ENCODE data around the gene TRMT2A.

The TRMT2A gene

DNA sequence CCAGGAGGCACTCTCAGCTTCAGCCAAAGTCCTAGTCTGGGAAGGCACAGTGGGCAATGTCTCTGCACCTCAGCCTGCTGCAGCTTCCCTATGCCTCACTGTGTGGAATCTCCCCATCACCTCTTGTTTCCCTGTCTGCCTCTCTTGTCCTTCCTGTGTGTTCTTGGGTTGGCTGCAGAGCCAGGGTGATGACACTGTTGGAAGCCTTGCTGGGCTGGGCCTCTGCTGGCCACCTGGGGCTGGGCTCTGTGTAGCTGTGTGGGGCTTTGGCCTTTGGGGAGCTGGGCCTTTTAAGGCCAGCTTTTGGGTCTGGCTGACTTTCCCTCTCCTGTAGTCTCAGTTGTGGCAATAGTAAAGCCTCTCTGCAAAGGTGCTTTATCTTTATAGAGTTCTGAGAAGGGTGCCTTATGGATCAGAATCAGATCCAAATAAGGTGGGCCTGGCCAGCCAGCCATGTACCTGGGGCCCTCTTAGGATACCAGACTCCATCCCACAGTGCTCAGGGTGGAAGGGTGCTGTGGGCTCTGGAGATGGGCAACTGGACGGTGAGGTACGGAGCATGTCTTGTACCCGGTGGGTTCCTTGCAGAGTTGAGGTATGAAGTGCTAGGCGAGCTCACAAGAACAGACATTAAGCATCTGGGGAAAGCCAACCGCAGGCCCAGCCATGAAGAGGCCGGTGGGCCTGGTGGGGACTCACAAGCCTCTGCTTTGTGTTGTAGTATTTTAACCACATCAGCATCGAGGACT, 11.4 kb downstream of the TRMT2A start:
- DNase-seq, result no peak

DNA sequence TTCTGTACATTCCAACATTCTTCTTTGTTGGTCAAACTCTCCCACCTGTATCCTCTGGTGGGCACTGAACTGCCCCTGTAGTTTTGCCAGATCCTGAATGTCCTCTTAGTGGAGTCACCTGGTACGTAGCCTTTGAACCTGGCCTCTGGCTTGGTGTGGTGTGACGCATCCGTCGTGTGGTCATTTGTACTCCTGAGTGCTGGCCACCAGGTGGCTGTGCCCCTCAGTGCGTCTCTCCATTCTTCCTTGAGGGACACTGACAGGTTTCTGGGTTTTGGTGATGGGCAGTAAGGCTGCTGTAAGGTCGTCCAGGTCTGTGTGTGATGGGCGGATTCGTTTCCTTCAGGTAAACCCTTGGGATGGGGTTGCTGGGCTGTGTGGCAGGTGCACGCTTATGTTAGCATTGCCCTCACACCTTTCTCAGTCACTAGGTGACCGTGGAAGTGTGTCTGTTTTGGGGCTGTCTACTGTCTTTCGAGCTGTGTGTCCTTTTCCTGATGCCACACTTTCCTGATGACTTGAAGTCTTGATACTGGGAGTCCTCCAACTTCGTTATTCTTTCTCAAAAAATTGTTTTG, 14.7 kb downstream of the TRMT2A start:
- DNase-seq, result no peak

DNA sequence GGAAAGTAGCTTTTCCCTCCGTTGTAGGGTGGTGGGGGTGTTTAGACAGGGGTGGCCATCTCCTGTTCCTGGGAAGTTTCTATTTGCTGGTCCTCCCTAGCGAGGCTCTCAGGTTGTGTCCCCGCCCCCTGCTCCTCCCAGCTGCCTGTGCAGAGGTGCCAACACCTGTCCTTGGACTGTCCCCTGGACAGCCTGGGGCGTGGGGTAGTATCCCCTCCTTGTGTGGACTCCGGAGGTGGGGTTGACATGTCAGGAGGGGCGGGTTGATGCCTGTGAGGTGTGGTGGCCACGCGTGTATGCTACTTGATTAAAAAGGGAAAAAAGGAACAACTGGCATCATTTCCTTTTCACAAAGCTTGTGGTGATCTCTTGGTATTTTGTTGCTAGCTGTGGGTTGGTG, 15.4 kb downstream of the TRMT2A start:
- no peak for DNase-seq

DNA sequence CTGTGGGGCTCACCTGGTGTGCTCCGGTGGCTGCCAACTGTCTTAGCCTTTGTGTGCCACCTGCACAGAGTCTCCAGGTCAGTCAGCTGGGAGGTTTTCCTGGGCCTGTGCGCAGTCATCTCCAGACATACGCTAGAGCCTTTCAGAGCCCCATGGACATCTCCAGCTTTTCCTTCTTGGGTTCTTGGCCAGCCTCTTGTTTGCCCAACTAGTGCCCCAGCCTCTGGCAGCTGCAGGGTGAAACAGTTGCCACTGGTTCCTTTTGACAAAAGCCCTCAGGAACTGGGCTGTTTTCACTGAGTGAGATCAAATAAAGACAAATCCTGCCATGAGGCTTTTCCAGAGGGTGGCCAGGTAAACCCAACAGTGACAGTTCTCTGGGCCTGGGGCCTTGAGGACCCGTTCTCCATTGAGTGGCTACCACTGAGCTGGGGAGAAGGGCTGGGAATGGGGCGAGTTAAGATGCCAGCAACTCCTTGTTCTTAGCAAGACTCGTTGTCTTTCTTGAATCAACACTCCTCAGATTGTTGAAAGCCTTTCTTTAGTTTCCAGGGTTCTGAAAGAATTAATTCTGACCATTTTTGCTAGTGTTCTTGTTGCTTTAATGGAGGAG, 17.8 kb downstream of the TRMT2A start:
- no peak for DNase-seq

DNA sequence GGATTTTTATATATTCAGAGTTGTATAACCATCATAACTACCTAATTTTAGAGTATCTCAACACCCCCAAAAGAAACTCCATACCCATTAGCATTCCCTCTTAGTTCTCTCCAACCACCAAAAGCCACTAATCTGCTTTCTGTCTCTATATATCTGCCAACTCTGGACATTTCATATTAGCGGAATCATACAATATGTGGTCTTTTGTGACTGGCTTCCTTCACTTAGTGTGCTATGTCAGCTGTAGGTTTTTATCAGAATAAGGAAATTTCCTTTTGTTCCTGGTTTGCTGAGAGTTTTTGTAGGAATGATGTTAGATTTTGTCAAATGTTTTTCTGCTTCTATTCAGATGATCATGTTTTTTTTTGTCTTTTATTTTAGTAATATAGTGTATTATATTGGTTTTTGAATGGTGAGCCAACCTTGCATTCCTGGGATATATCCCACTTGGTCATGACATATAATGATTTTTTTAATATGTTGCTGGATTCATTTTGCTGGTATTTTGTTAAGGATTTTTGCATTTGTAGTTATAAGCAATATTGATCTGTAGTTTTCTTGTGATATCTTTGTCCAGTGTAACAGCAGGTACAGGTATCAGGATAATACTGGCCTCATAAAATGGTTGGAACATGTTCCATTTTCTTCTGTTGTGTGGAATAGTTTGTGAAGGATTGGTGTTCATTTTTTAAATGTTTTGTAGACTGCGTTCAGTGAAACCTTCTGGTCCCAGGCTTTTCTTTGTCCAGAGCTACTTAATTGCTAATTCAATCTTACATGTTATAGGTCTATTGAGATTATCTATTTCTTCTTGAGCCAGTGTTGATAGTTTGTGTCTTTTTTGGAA, 20.2 kb downstream of the TRMT2A start:
- DNase-seq, result no peak

DNA sequence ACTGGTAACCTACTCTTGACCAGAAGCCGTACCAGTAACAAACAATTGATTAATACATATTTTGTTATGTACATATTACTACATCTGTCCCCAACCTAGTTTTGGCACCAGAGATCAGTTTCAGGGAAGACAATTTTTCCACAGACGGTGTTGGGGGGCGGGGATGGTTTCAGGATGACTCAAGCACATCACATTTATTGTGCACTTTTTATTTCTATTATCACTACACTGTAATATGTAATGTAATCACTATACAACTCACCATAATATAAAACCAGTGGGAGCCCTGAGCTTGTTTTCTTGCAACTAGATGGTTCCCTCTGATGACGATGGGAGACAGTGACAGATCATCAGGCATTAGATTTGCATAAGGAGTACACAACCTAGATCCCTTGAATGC, 21.5 kb downstream of the TRMT2A start:
- DNase-seq, result no peak

DNA sequence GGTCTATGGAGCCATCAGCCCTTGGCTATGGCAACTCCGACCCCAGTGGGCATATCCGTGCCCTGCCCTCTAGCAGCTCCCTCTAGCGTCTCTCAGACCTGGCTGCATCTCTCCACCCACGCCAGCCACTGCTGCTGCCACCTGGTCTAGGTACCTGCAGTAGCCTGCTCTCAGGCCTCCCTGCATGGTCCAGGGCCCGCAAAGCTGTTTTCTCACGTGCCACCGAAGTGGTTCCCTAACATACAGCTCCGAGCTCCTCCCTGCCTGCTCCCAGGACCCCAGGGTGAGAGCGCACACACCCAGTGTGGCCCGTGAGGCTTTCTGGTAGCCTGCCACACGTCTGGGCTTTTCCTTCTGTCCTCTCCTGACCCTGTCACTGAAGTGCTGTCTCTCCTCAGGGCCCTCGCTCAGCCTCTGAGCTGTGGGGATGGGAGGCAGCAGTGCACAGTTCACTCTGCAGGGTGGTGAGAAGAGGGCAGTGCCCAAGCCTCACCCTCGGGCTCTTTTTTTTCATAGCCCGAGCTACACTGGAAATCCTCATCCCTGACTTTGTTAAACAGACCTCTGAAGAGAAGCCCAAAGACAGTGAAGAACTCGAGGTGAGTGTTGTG, 22.7 kb downstream of the TRMT2A start:
- DNase-seq, result no peak

DNA sequence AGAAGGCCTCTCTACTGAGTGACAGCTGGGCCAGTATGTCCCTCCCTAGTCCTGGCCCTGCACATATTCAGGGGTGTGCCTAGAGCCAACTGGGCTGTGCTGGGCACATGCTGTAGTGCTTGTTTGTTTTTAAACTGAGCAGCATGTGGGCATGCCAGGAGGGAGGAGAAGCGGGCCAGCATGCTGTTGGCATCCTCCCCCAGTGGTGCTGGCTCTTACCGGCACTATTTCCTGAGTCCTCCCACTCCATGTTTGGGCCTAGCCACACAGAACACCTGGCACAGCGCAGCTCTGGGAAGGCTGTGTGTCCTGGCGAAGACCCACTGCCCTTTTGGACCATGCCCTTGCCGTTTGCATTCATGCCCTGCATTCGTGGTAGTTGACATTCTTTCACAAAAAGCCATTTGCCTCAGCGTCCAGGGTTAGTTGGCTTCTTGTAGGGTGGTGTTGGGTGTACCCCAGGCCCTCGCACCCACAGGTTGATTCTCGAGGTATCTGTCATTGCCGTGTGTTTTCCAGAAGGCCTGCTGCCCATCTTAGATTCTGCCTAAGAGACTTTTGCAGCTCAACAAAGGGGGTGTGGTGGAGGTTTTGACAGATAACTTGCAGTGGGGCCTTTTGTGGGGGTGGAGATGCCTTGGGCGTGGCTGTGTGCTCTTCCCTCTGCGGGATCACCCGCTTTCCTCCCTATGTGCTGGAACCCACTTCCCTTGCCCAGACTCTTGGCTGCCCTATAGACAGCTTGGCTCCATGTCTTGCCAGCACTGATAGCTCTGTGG, 23.4 kb downstream of the TRMT2A start:
- DNase-seq, result no peak

DNA sequence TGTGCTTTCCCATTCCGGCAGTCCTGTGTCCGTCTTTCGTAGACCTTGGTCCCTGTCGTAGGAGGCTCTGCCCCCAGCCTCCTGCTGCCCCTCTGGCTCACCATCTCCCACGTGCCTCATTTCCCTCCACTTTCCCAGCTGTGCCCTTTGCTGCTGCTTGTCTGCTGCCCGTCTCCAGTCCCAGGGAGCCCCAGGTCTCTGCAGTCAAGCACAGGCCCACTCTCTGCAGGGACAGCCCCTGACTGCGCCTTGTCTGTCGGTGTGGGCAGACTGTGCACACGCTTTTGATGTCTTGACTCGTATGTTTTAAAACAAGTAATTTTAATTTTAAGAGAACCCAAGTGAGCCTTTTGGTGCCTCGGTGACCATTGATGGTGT, 24.6 kb downstream of the TRMT2A start:
- no peak for DNase-seq

DNA sequence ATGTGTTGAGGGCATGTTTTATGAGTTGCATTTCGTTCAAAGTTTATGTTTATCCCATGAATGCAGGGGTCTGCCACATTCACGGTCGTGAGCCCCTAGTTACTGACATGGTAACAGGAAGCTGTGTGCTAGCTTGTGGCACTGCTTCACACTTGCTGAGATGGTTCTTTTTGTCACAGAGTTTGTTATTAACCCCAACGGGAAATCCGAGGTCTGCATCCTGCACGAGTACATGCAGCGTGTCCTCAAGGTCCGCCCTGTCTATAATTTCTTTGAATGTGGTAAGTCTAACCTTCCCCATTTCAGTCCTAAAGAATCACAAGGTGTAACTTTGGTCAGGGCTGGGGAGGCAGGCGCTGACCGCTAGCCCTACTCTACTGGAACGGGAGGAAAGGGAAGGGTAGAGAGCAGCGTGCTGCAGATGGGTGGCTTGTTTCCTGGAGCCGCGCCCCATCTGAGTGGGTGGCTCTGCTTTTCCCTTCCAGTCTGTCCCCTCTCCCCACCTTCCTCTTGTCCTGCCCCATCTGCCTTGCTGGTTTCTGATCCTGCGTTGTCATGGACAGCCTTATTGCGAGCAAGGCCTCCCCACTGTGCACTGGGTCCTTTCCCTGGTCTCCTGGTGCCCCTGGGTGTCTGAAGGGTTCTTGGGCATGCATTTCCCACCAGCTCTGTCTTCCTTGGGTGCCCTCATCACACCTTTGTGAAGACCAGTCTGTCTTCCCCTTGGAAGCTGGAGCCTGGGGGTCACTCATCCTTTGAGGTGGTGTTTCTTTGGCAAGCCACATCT, 25.1 kb downstream of the TRMT2A start:
- DNase-seq, result no peak

DNA sequence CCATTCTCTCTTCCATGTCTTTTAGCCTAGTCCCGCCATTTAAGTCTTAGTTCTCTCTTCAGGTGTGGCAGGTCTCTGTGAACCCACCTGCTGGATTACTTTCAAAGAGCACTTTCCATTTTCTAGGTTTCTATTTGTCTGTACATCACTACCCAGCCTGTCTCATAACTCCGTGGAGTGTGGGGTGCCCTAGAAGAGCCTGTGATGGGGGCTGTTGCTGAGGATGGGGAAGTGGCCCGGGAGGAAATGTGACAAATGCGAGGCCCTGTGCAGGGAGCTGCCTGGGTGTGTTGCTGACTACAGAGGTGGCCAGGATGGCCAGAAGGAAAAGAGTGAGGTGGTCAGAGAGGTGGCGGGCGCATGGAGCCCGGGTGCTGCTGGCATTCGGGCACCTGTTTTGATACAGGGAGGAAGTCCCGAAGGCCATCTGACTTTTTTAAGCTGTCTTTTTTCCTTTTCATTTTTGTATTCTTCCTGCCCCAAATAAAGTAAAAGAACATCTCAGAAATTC, 26.2 kb downstream of the TRMT2A start:
- no peak for DNase-seq

DNA sequence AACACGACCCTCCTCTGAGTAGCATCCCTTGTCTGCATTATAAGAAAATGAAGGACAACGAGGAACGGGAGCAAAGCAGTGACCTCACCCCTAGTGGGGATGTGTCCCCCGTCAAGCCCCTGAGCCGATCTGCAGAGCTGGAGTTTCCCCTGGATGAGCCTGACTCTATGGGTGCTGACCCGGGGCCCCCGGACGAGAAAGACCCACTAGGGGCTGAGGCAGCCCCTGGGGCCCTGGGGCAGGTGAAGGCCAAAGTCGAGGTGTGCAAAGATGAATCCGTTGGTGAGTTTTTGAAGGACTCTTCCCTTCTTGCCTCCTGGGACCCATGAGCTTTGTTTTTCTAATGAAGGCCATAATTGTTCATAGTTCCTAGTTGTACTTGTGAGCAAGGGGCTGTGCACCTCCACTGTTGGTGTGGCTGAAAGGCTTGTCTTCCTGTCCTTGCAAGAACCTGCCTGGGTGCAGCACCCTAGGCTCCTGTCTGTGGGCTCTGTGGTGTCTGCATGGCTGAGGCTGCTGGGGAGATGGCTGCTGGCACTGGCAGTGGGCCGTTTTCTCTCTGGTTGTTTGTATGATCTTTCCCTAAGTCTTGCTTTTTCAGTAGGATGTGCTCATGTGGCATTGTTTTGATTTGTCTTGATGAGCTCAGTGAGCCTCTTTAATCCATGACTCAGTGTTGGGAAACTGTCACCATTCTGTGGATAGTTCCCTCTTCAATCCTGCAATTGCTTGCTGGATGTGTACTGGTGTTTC, 26.9 kb downstream of the TRMT2A start:
- peak; percentile 2 to 27 for DNase-seq

DNA sequence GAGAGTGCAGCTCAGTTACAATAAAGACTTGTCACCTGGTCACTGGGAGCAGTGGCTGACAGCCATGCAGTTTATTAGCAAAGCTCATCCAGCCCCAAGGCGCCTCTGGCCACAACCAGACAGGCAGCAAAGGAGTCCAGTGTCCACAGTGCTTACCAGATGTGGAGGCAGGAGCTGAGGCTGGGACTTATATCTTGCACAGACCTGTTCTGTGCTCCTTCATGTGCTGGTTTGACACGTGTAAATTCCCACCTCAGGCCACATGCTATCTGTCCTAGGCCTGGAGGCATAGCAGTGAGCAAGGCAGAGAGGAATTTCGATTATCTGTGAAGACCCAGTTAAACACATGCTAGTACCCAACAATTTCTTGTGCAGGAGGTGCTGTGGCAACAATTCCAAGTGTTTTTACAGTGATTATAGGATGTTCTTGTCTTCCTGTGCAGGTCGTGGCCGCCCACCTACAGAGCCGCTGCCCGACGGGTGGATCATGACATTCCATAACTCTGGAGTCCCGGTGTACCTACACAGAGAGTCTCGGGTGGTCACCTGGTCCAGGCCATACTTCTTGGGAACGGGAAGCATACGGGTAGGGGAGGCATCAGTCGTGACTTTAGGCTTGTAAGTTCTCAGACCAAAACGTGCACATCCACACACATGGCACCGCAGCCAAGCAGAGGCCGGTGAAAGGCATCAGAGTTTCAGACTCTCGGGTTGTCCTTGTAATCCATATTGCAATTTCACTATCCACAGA, 27.6 kb downstream of the TRMT2A start:
- DNase-seq, result no peak

DNA sequence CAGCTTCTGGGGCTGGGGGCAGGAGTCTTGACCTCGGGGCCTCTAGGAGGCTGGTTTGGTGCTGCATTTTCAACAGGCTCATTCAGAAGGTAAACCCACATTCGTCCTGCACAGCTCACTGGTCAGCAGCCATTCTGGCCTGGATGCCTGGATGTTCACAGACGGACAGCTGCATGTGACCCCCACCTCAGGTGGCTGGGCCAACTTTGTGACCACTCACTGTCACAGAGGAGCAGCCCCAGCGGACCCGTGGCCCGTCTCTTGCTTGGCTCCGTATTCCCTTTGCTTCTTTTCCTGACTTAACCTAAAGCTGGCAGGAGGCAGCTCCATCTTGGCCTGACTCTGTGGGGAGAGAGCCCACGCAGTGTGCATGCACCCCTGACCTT, 28.8 kb downstream of the TRMT2A start:
- DNase-seq, result no peak

DNA sequence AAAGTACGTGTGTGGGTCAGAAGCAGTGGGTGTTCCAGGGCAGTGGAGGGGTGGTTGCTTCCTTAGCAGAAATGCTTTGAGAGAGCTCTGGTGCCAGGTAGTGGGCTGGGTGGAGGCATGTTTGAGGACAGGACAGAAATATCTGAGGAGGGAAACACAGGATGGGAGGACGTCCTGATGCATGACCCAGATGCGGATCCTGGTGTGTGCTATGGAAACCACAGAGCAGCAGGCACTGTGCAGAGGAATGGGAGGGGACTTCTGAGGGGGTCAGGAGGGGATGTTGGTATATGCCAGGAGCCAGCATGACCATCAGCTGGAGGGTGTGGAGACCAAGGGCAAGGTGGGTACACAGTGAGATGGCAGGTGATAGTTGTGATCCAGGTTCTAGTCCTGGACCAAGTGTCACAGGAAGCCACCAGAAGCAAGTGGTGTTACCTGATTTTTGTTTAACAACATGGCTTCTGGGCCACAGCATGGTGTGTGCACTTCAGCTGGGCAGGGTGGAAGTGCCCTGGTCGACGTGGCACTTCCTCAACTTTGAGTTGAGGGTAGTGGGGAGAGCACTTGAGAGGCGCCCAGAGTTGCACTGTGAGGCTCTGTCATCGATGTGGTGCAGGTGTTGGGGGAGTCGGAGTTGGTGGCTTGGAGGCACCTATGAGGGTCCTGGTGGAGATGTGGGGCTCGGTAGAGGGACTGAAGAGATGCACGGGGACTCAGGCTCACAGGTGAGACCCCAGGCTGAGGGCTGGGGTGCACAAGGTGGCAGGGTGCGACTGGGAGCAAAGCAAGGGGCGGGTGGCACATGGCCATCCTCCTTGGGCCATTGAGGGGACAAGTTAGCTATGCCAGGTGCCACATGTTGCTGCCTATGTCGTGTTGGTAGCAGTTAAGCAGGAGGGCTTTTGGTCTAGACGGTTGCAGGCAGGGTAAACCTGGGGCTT, 29.4 kb downstream of the TRMT2A start:
- DNase-seq, result no peak

DNA sequence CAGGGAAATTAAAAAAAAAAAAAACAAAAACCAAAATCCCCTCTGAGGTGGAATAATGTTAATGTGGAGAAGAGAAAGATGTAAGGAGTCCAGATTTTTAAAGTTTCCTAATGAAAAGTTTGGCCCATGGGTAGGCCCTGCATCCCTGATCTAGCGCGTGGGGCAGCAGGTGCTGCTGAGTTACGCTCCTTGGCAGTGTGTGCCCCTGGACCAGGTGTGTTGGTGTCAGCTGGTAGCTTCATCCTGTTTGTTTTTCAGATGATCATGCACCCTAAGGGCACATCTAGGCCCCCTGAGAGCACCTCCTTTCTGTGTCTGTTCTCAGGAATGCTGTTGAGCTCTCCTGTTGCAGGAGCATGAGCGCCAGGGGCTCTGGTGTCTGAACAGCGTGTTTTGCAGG, 30.3 kb downstream of the TRMT2A start:
- DNase-seq, result no peak

DNA sequence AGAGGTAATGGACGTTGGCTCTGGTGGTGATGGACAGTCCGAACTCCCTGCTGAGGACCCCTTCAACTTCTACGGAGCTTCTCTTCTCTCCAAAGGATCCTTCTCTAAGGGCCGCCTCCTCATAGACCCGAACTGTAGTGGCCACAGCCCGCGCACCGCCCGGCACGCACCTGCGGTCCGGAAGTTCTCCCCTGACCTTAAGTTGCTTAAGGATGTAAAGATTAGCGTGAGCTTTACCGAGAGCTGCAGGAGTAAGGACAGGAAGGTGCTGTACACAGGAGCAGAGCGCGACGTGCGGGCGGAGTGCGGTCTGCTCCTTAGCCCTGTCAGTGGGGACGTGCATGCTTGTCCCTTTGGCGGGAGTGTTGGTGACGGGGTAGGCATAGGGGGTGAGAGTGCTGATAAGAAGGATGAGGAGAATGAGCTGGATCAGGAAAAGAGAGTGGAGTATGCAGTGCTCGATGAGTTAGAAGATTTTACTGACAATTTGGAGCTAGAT, 30.9 kb downstream of the TRMT2A start:
- DNase-seq, result no peak

DNA sequence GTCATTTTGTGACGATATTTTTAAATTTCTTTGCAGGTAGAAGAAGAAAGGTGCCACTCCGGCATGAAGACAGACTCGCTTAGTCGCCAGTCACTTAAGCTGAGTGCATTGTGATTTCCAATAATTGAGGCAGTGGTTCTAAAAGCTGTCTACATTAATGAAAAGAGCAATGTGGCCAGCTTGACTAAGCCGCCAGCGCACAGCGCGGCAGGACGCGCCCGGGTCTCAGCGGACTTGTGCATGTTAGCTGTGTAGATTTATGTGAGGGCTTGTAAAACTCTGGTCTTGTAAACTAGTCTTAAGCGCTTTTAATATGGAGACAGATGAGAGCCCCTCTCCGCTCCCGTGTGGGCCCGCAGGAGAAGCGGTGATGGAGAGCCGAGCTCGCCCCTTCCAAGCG, 31.4 kb downstream of the TRMT2A start:
- no peak for DNase-seq
